Upper lobe of left lung (tissue), 4 donors: Measurements from ENCODE around the gene RGS11.

Source experiments
- POLR2A ChIP-seq, 4 donors: fragments of 450-650 bp; IDR thresholded peaks; one replicate each; pipeline ENCODE4 v1.5.1; 2016 to 2017; ENCODE audit warnings: antibody characterized with exemption in 4 of 4, mild to moderate bottlenecking in 2 of 4
- TF ChIP-seq, protein P1 (sequence below), 6 experiments: fragments of 450-650 bp in 4 of 6; fragments of 200-600 bp in 2 of 6; sonication (generic) in 2 of 6; IDR thresholded peaks; one replicate each; pipeline ENCODE4 v1.5.1; 2016 to 2019; ENCODE audit warnings: antibody characterized with exemption in 6 of 6

DNA sequence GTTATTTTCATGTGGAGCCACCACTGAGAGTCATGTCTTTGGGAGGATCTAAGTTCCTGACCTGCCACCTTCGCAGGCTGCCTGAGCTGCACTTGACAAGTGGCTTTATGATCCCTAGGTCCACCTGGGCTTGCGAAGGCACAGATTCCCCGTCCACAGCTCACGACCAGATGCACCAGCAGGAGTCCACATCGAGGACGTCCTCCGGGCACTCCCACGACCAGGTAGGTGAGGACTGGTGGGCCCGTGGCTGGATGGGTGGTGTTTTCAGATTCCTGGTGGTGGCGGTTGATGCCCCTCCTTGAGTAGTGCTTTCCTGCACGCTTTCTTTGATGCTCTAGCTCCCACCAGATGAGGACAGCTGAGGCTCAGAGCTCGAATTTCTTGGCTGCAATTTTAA, 26.3 kb downstream of the RGS11 start:
- TF ChIP-seq, protein P1, sequence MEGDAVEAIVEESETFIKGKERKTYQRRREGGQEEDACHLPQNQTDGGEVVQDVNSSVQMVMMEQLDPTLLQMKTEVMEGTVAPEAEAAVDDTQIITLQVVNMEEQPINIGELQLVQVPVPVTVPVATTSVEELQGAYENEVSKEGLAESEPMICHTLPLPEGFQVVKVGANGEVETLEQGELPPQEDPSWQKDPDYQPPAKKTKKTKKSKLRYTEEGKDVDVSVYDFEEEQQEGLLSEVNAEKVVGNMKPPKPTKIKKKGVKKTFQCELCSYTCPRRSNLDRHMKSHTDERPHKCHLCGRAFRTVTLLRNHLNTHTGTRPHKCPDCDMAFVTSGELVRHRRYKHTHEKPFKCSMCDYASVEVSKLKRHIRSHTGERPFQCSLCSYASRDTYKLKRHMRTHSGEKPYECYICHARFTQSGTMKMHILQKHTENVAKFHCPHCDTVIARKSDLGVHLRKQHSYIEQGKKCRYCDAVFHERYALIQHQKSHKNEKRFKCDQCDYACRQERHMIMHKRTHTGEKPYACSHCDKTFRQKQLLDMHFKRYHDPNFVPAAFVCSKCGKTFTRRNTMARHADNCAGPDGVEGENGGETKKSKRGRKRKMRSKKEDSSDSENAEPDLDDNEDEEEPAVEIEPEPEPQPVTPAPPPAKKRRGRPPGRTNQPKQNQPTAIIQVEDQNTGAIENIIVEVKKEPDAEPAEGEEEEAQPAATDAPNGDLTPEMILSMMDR (IDR thresholded peaks at IDR 0.05) = no peak
- TF ChIP-seq POLR2A (IDR thresholded peaks at IDR 0.05) = no peak
